ENCODE data around the gene CDC14A.

DNA sequence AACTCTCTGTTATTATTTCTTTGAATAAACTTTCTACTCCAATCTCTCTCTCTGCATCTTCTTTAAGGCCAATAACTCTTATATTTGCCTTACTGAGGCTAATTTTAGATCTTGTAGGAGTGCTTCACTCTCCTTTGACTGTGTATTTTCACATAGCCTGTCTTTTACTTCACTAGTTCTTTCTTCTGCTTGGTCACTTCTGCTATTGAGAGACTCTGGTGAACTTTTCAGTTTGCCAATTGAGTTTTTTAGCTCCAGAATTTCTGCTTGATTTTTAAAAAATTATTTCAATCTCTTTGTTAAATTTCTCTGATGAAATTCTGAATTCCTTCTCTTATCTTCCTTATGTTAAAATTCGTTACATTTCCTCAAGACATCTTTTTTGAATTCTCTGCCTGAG, 203.9 kb downstream of the CDC14A start:
- TF ChIP-seq CTCF (IDR thresholded peaks at IDR 0.05) (no peak), POLR2A (IDR thresholded peaks at IDR 0.05) (no peak)

Data from uterus (tissue), 2 donors.